Kidney epithelial cell (primary cell): ENCODE data around the gene TRIM38. TPM values are rescaled to one million over a fixed set of nuclear protein-coding genes. Genes with fewer than 3 reads are reported as not detected.
"Not testable (repeated sequence)": the region's sequence is repeated elsewhere in the genome, so short reads cannot be mapped to it uniquely, and the experiment has no call there.

Experiments
- DNase-seq: peaks from one replicate; pipeline ENCODE4 v3.0.0-alpha.2; 2010; ENCODE audit warnings: low read depth
- H3K27me3 ChIP-seq: 2 replicates; pipeline ENCODE4 v1.6.0; 2011; ENCODE audit warnings: low read length; ENCODE audit not compliant: control insufficient read depth, insufficient read depth
- H3K36me3 ChIP-seq: 2 replicates; pipeline ENCODE4 v1.5.1; 2011; ENCODE audit warnings: low read length; ENCODE audit not compliant: control insufficient read depth, insufficient read depth
- H3K4me3 ChIP-seq: 2 replicates; pipeline ENCODE4 v1.5.1; 2011; ENCODE audit warnings: low read depth, mild to moderate bottlenecking, control low read depth, low read length
- CTCF ChIP-seq: IDR thresholded peaks from 2 replicates; pipeline ENCODE4 v1.5.1; 2011; ENCODE audit warnings: mild to moderate bottlenecking, moderate library complexity, low read length, control low read depth, inconsistent platforms; ENCODE audit not compliant: insufficient read depth, poor library complexity, severe bottlenecking
- total RNA-seq: library from RNA; depleted of rRNA; stranded (reverse); fragments of >200 nt; gene quantifications from 2 replicates; pipeline ENCODE4 v1.2.3, GENCODE V29; 2015

TRIM38 gene
- total RNA-seq, 1 donor from 2014 or later, result 4.5 TPM

GRCh38 chr6:25935953-25936352 lies 26.6 kb upstream of the TRIM38 start:
- no peaks in the 10 kb centered on the region for H3K27me3 ChIP-seq
- TF ChIP-seq CTCF, result no peak

GRCh38 chr6:25939593-25939992 lies 23.0 kb upstream of the TRIM38 start:
- no peak overlapping the region for H3K4me3 ChIP-seq
- DNase-seq, result no peak

More at GRCh38 chr6:25935953-25936352, 26.6 kb upstream of the TRIM38 start:
- no peak overlapping the region for H3K4me3 ChIP-seq
- no peaks in the 10 kb centered on the region for H3K36me3 ChIP-seq
- DNase-seq, result no peak

GRCh38 chr6:25942561-25943147 lies 19.9 kb upstream of the TRIM38 start:
- Histone ChIP-seq H3K36me3 (no peaks in the 10 kb centered on the region), H3K27me3 (no peaks in the 10 kb centered on the region), H3K4me3 (no peak overlapping the region)
- DNase-seq, result peak; percentile 25
- TF ChIP-seq CTCF, result peak; percentile 61

More at GRCh38 chr6:25939593-25939992, 23.0 kb upstream of the TRIM38 start:
- no peak for TF ChIP-seq CTCF
- H3K27me3 ChIP-seq, result no peaks in the 10 kb centered on the region
- H3K36me3 ChIP-seq, result no peaks in the 10 kb centered on the region

- H3K27me3 ChIP-seq, result no peaks in the 10 kb centered on the region
- DNase-seq, result no peak
- no peak overlapping the region for H3K4me3 ChIP-seq
- no peak for TF ChIP-seq CTCF
- H3K36me3 ChIP-seq, result no peaks in the 10 kb centered on the region
Observed at GRCh38 chr6:25943887-25944286, 18.7 kb upstream of the TRIM38 start.

GRCh38 chr6:25944688-25945574 lies 17.7 kb upstream of the TRIM38 start:
- no peak overlapping the region for H3K4me3 ChIP-seq
- H3K27me3 ChIP-seq, result no peaks in the 10 kb centered on the region
- TF ChIP-seq CTCF, result no peak

GRCh38 chr6:25945738-25946137 lies 16.9 kb upstream of the TRIM38 start:
- H3K4me3 ChIP-seq, DNase-seq, H3K36me3 ChIP-seq, H3K27me3 ChIP-seq: not testable (repeated sequence)

More at GRCh38 chr6:25944688-25945574, 17.7 kb upstream of the TRIM38 start:
- DNase-seq, result no peak
- no peaks in the 10 kb centered on the region for H3K36me3 ChIP-seq
